Urothelium cell line (cell line): ENCODE data around the gene NSG1.

Experiments used
- DNase-seq: peaks from one replicate; pipeline ENCODE4 v3.0.0; 2011; ENCODE audit warnings: low spot score, mixed read lengths
- FAIRE-seq: peaks from 2 replicates; lab custom pipeline; 2011; peaks lifted over from hg19 to GRCh38; lab: Jason Lieb, UNC

The NSG1 gene

GRCh38 chr4:4395371-4395770 lies 8.5 kb downstream of the NSG1 start:
- DNase-seq (no peak), FAIRE-seq (no peak)

GRCh38 chr4:4395849-4396627 lies 9.1 kb downstream of the NSG1 start:
- FAIRE-seq, result no peak
- no peak for DNase-seq

GRCh38 chr4:4396628-4397440 lies 9.9 kb downstream of the NSG1 start:
- DNase-seq (no peak), FAIRE-seq (no peak)

- no peak for FAIRE-seq
These were observed 10.5 kb downstream of the NSG1 start for GRCh38 chr4:4397441-4397819.

GRCh38 chr4:4398430-4398829 lies 11.5 kb downstream of the NSG1 start:
- DNase-seq (no peak), FAIRE-seq (no peak)

More at GRCh38 chr4:4397441-4397819, 10.5 kb downstream of the NSG1 start:
- no peak for DNase-seq

GRCh38 chr4:4401036-4401435 lies 14.1 kb downstream of the NSG1 start:
- FAIRE-seq (no peak), DNase-seq (no peak)

GRCh38 chr4:4402966-4403365 lies 16.1 kb downstream of the NSG1 start:
- DNase-seq (no peak), FAIRE-seq (no peak)

GRCh38 chr4:4405358-4405962 lies 18.6 kb downstream of the NSG1 start:
- no peak for DNase-seq
- no peak for FAIRE-seq

GRCh38 chr4:4406455-4407298 lies 19.8 kb downstream of the NSG1 start:
- no peak for DNase-seq
- FAIRE-seq, result no peak

- DNase-seq (no peak), FAIRE-seq (no peak)
These were observed 20.6 kb downstream of the NSG1 start for GRCh38 chr4:4407299-4408131.

- FAIRE-seq, result no peak
- no peak for DNase-seq
These were observed 21.2 kb downstream of the NSG1 start for GRCh38 chr4:4408132-4408523.

GRCh38 chr4:4408576-4409335 lies 21.9 kb downstream of the NSG1 start:
- FAIRE-seq, result no peak

GRCh38 chr4:4409416-4410115 lies 22.7 kb downstream of the NSG1 start:
- no peak for FAIRE-seq
- DNase-seq, result no peak

More at GRCh38 chr4:4408576-4409335, 21.9 kb downstream of the NSG1 start:
- DNase-seq, result no peak

GRCh38 chr4:4410271-4410670 lies 23.4 kb downstream of the NSG1 start:
- no peak for DNase-seq
- no peak for FAIRE-seq

- FAIRE-seq (no peak), DNase-seq (no peak)
These were observed 25.0 kb downstream of the NSG1 start for GRCh38 chr4:4411906-4412305.

- DNase-seq, result no peak
- FAIRE-seq, result no peak
These were observed 25.9 kb downstream of the NSG1 start for GRCh38 chr4:4412641-4413372.

GRCh38 chr4:4413373-4413725 lies 26.4 kb downstream of the NSG1 start:
- FAIRE-seq, result no peak
- DNase-seq, result no peak

GRCh38 chr4:4413806-4414205 lies 26.9 kb downstream of the NSG1 start:
- no peak for FAIRE-seq
- DNase-seq, result no peak
